Mesodermal cell (in vitro differentiated cells): ENCODE results near the gene JAML.

Experiments used
- H3K27ac ChIP-seq: 2 replicates; pipeline ENCODE4 v1.7.0; 2013; ENCODE audit warnings: mild to moderate bottlenecking, low read depth, low read length, moderate library complexity; ENCODE audit not compliant: severe bottlenecking
- H3K36me3 ChIP-seq: 2 replicates; pipeline ENCODE4 v1.7.1; 2013; ENCODE audit warnings: mild to moderate bottlenecking, low read length, moderate library complexity; ENCODE audit not compliant: control insufficient read depth, insufficient read depth
- H3K4me1 ChIP-seq: one replicate; pipeline ENCODE4 v1.7.1; 2013; ENCODE audit warnings: mild to moderate bottlenecking, low read length; ENCODE audit not compliant: insufficient read depth, control insufficient read depth, poor library complexity, severe bottlenecking
- H3K4me3 ChIP-seq: 2 replicates; pipeline ENCODE4 v1.7.0; 2013; ENCODE audit warnings: low read length, control low read depth, mild to moderate bottlenecking; ENCODE audit not compliant: insufficient read depth, poor library complexity, severe bottlenecking; ENCODE audit errors: extremely low read depth
- H3K9me3 ChIP-seq: 2 replicates; pipeline ENCODE4 v1.7.1; 2013; ENCODE audit warnings: mild to moderate bottlenecking, low read length, moderate library complexity; ENCODE audit not compliant: control insufficient read depth
- WGBS, 2 experiments: methylation state at CpG; one replicate each; pipeline ENCODE4 v1.1.5; 2013; ENCODE audit warnings: missing lambda C conversion rate in 2 of 2; ENCODE audit not compliant: insufficient coverage in 2 of 2; 5-methylcytosine and 5-hydroxymethylcytosine counted together

JAML gene

GRCh38 chr11:118152020-118152551 lies 72.7 kb downstream of the JAML start:
- H3K4me3 ChIP-seq, result peak overlapping the region; percentile 53
- H3K9me3 ChIP-seq, result no peaks in the 10 kb centered on the region
- H3K4me1 ChIP-seq, result peaks cover 3% of the 10 kb centered on the region
- 9 to 13% methylated on average over 11 of the region's 16 CpGs for WGBS, 2 experiments
- no peaks in the 10 kb centered on the region for H3K36me3 ChIP-seq
- no peak overlapping the region for H3K27ac ChIP-seq

GRCh38 chr11:118151431-118151830 lies 73.4 kb downstream of the JAML start:
- no peaks in the 10 kb centered on the region for H3K9me3 ChIP-seq
- no peaks in the 10 kb centered on the region for H3K36me3 ChIP-seq
- H3K4me3 ChIP-seq, result no peak overlapping the region
- 63 to 100% methylated on average over 1 to 3 of the region's 5 CpGs for WGBS, 2 experiments
- H3K4me1 ChIP-seq, result no peaks in the 10 kb centered on the region
- H3K27ac ChIP-seq, result no peak overlapping the region

- no peaks in the 10 kb centered on the region for H3K4me1 ChIP-seq
- H3K36me3 ChIP-seq, result no peaks in the 10 kb centered on the region
- H3K4me3 ChIP-seq, result no peak overlapping the region
- 75% methylated on average over 1 of the region's 1 CpG; no CpG with 5 or more reads in 1 of the 2 experiments for WGBS, 2 experiments
- H3K27ac ChIP-seq, result no peak overlapping the region
- no peaks in the 10 kb centered on the region for H3K9me3 ChIP-seq
Measured at GRCh38 chr11:118149493-118149892, 75.3 kb downstream of the JAML start.

GRCh38 chr11:118148856-118149255 lies 76.0 kb downstream of the JAML start:
- H3K36me3 ChIP-seq, result no peaks in the 10 kb centered on the region
- H3K27ac ChIP-seq, result no peak overlapping the region
- WGBS, 2 experiments, result 100% methylated on average over 1 of the region's 2 CpGs; no CpG with 5 or more reads in 1 of the 2 experiments
- no peak overlapping the region for H3K4me3 ChIP-seq
- H3K9me3 ChIP-seq, result no peaks in the 10 kb centered on the region
- no peaks in the 10 kb centered on the region for H3K4me1 ChIP-seq

DNA sequence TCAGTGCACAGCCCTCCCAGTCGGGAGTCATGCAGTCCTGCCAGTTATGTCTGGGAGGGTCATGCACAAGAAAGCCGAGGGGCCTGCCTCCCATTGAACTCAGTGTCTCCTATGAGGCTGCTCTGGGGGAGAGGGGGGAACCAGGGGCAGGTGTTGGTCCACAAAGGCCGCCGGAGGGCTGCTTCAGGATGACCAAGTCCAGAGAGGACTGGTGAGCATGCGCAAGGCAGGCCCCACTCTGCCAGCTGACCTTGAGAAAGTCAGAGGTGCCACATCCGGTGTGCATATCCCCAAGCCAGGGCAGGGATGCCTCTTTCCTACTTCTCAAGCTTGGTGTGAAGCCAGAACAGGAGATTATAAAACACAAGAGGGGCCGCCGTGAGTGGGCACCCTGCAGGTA lies 76.6 kb downstream of the JAML start:
- Histone ChIP-seq H3K36me3 (no peaks in the 10 kb centered on the region), H3K27ac (no peak overlapping the region), H3K4me3 (no peak overlapping the region), H3K9me3 (no peaks in the 10 kb centered on the region), H3K4me1 (no peaks in the 10 kb centered on the region)
- 78 to 94% methylated on average over 5 to 7 of the region's 8 CpGs for WGBS, 2 experiments

DNA sequence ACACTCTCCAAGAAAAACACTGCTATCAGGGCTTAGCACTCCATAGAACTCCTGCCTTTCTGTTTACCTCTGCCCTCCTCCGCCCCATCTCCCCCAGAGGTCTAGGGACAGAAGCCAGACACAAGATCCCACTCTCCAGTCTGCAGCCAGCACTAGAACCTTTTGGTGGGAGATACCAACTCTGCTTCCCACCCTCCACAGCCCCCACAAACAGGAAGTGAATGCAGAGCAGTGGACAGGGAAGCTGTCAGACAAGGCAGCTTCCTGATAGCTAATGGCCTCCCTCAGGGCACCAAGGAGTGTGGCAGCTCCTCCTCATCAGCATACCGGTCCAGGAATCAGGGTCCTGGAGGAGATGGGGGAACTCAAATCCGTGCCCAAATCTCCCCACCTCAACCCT lies 77.3 kb downstream of the JAML start:
- Histone ChIP-seq H3K4me3 (no peak overlapping the region), H3K9me3 (no peaks in the 10 kb centered on the region), H3K36me3 (no peaks in the 10 kb centered on the region), H3K27ac (no peak overlapping the region), H3K4me1 (no peaks in the 10 kb centered on the region)
- WGBS, 2 experiments, result 80% methylated on average over 1 of the region's 3 CpGs; no CpG with 5 or more reads in 1 of the 2 experiments

DNA sequence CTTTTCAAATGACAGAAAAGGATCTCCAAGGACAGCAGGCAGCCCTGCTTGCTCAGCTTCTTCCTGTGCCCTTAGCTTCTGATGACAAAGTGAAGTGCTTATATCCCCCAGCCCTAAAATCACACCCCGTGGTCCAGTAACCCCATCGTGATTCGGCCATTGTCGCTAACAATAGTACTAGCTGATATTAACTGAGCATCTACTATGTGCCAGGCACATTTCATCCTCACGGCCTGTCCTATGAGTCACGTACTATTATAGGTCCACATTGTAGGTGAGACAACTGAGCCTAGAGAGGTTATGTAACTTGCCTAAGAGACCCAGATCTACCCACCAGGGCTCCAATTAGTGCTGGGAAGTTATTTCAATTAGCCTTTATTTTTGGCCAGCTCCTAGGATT lies 78.3 kb downstream of the JAML start:
- no peak overlapping the region for H3K4me3 ChIP-seq
- no peaks in the 10 kb centered on the region for H3K36me3 ChIP-seq
- 92 to 96% methylated on average over 4 of the region's 6 CpGs for WGBS, 2 experiments
- H3K4me1 ChIP-seq, result no peaks in the 10 kb centered on the region
- no peaks in the 10 kb centered on the region for H3K9me3 ChIP-seq
- H3K27ac ChIP-seq, result no peak overlapping the region

DNA sequence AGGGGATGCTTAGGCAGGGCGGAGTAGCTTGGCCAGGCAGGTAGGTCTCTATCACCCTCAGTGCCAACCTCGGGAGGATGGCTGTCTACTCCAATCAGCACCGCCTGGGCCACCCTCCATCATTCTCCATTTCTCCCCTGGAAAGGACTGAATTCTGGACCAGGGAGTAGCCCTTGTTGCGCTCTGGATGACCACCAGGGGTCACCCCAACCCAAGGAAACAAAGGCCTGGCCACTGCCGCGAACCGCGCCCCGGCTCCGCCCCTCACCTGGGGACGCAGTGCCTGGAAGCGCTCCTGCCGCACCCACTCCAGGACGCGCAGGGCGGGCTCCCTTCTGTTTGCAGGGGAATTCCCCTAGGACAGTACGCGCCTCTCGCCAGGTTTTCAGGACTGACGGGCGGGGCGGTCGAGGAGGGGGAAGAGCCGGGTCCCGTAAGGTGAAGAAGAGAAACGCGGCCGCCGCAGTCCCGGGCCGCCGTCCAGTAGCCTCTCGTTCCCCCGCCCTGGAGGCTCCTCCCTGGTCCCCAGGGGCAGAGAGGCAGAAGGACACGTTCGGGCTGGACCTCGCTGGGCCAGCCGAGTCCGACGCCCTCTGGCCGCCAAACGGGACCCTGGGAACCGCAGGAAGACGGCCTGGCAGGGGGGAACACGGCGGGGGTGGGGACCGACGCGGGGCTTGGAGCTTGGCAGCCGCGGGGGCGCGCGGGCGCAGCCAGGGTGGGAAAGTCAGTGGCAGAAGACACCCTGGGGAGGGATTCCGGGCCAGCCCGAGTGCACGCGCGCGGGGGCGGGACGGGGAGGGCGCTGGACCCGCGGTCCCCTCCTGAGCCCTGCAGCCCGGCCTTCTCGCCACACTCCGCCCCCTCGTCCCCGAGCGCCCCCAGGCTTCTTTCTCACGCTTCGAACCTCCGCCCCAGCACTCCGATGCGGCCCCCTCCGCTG lies 79.3 kb downstream of the JAML start:
- Histone ChIP-seq H3K36me3 (no peaks in the 10 kb centered on the region), H3K4me3 (peak overlapping the region; percentile 55), H3K4me1 (no peaks in the 10 kb centered on the region), H3K9me3 (no peaks in the 10 kb centered on the region), H3K27ac (no peak overlapping the region)
- 0% methylated on average over 24 to 67 of the region's 78 CpGs for WGBS, 2 experiments

DNA sequence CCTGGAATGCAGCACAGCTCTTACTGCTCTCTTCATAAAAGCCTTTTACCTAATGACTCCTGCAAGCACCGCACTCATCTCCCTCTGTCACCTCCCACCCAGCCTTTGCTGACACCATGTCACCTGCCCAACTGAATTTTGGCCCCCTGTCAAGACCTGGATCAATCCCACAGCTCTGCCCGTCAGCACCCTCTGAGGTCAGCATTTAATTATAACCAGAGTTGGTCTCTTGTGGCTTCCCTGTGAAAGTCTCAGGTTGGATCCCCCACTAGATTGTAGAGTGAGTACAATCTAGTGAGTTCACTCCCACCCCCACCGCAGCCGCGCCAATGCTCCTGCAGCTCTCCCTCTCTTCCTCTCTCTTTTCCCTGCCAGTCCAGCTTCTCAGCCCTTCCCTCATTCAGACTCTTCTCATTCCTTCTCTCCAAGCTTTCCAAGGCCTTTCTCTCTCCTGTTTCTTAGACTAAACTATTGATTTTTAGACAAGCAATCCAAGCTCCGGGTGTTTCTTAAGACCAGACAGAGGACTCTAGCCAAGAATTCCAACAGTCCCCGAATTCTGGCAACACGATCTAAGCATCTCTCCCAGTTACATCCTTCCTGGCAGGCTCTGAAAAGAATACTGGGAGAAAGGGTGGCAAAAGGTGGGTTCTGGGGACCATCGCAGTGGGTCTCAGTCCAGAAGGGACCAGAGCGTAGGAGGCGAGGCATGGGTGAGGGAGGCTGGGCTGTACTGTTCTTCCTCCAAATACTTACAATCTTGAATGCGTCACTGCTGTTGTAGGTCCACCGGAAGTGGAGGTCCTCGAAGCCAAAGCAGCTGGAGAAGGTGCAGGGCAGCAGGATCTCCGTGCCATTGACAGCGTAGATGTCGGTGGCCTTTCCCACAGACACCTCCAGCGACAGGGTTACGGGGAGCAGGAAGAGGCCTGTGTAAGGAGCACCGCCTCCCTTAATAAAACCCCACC lies 80.2 kb downstream of the JAML start:
- H3K9me3 ChIP-seq, result no peaks in the 10 kb centered on the region
- 66 to 69% methylated on average over 12 to 15 of the region's 20 CpGs for WGBS, 2 experiments
- no peak overlapping the region for H3K27ac ChIP-seq
- H3K4me1 ChIP-seq, result no peaks in the 10 kb centered on the region
- H3K36me3 ChIP-seq, result no peaks in the 10 kb centered on the region
- no peak overlapping the region for H3K4me3 ChIP-seq
